Measurements from ENCODE around the gene DPF3. TPM values are rescaled to one million over a fixed set of nuclear protein-coding genes. Genes with fewer than 3 reads are reported as not detected.

The DPF3 gene
- total RNA-seq, 1 experiment from 2014 or later, result 0.31 TPM

DNA sequence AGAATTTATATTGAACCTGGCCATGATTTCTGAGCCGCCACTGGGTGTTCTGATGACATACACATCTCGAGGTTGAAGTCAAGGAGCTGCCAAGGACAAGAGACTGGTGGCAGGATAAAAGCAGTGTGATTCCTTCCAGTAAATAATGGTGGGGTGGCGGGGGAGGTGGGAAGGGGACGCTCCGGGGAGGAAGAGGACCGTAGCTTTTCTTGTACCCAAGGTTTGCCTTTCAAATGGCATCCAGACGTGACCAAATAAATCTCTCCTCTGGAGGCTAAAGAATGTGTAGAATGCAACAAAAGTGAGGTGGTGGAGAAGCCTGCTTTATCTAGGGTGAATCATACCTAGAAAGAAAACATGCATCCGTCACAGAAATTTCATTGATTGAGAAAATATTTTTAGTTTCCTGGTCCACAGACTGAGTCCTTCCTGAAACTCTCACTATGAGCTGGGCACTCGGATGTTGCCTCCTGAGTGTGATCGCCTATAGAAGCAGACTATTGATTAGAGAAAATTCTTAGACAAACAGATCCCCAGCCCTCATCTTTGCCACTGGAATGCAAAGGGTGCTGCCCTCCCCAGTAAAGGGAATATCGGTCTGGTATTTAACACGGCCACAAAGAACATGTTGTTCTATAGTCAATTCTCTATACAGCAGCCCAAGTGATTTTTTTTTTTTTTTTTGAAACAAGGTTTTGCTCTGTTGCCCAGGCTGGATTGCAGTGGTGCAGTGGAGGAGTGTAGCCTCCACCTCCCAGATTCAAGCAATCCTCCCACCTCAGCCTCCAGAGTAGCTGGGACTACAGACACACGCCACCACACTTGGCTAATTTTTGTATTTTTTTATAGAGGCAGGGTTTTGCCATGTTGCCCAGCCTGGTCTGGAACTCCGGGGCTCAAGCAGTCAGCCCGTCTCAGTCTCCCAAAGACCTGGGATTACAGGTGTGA is 112.1 kb downstream of the DPF3 start (continued):
- TF ChIP-seq, protein P1, sequence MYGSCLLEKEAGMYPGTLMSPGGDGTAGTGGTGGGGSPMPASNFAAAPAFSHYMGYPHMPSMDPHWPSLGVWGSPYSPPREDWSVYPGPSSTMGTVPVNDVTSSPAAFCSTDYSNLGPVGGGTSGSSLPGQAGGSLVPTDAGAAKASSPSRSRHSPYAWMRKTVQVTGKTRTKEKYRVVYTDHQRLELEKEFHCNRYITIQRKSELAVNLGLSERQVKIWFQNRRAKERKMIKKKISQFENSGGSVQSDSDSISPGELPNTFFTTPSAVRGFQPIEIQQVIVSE (CRISPR knock-in tag; IDR thresholded peaks at IDR 0.05; ENCODE audit: borderline replicate concordance), result no peak
- TF ChIP-seq CTCF (IDR thresholded peaks at IDR 0.05), result no peak

DNA sequence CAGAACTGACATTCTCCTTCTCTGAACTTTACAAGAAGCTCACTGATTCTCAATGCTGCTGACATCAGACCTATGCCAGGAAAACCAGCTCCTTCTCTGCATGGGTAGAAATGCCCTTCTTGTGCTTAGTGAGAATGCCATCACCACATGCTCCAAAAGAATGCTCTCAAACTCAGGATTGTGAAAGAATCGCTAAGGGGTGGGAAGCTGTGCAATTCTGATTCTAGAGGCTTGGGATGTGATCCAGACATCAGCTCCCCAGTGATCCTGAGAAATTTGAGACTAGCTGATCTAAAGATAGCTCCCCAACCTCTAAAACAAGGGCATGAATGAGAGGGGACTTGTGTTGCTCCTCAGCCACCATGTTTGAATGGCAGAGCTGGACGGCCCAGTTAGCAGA is 113.2 kb downstream of the DPF3 start:
- peaks cover 11% of the 10 kb centered on the region; the same call in 1 of the 2 replicates for H3K36me3 Mint-ChIP-seq
- ChIA-PET CTCF (no interaction called here), POLR2A (no interaction called here)
- peaks cover 23% of the 10 kb centered on the region for H3K9me3 Mint-ChIP-seq
- H3K27ac Mint-ChIP-seq, result no peak overlapping the region
- peaks cover 9% of the 10 kb centered on the region for H3K4me1 Mint-ChIP-seq
- no peaks in the 10 kb centered on the region; the same call in 1 of the 2 replicates for H3K27me3 Mint-ChIP-seq (ENCODE audit: low read depth)
- H3K4me3 Mint-ChIP-seq, result no peak overlapping the region
- TF ChIP-seq MXD4 (CRISPR knock-in tag; IDR thresholded peaks at IDR 0.05; ENCODE audit: borderline replicate concordance) (no peak), MYBL2 (CRISPR knock-in tag; IDR thresholded peaks at IDR 0.05) (no peak), NFYB (CRISPR knock-in tag; conservative IDR thresholded peaks at IDR 0.05; ENCODE audit: low read depth) (no peak), ZNF396 (CRISPR knock-in tag; IDR thresholded peaks at IDR 0.05; ENCODE audit: borderline replicate concordance) (no peak), SOX15 (CRISPR knock-in tag; IDR thresholded peaks at IDR 0.05) (no peak), ZBTB21 (CRISPR knock-in tag; IDR thresholded peaks at IDR 0.05; ENCODE audit: borderline replicate concordance) (no peak), PRRX2 (CRISPR knock-in tag; IDR thresholded peaks at IDR 0.05) (no peak), TEAD1 (CRISPR knock-in tag; IDR thresholded peaks at IDR 0.05) (no peak), ZNF232 (CRISPR knock-in tag; IDR thresholded peaks at IDR 0.05) (no peak), CTCF (IDR thresholded peaks at IDR 0.05) (no peak), FOXP4 (CRISPR knock-in tag; IDR thresholded peaks at IDR 0.05) (no peak), GABPB1 (CRISPR knock-in tag; IDR thresholded peaks at IDR 0.05) (no peak), ESRRA (CRISPR knock-in tag; IDR thresholded peaks at IDR 0.05; ENCODE audit: borderline replicate concordance) (no peak), KAT7 (CRISPR knock-in tag; IDR thresholded peaks at IDR 0.05; ENCODE audit: borderline replicate concordance) (no peak), ARID4B (CRISPR knock-in tag; IDR thresholded peaks at IDR 0.05; ENCODE audit: borderline replicate concordance) (no peak), ZNF416 (CRISPR knock-in tag; IDR thresholded peaks at IDR 0.05) (no peak)
- TF ChIP-seq, protein P2, sequence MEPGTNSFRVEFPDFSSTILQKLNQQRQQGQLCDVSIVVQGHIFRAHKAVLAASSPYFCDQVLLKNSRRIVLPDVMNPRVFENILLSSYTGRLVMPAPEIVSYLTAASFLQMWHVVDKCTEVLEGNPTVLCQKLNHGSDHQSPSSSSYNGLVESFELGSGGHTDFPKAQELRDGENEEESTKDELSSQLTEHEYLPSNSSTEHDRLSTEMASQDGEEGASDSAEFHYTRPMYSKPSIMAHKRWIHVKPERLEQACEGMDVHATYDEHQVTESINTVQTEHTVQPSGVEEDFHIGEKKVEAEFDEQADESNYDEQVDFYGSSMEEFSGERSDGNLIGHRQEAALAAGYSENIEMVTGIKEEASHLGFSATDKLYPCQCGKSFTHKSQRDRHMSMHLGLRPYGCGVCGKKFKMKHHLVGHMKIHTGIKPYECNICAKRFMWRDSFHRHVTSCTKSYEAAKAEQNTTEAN (CRISPR knock-in tag; IDR thresholded peaks at IDR 0.05), result no peak
- ATAC-seq (no peak), DNase-seq (ENCODE audit: low spot score) (no peak)
